SKM-1 treated with dmso at 0.1 percent for 144 hours (cell line): ENCODE data around the gene NIPAL3.
"Not testable (repeated sequence)": the region's sequence is repeated elsewhere in the genome, so short reads cannot be mapped to it uniquely, and the experiment has no call there.

Source experiments
- DNase-seq: peaks from one replicate; lab custom pipeline; 2025; ENCODE audit not compliant: unreplicated experiment; lab: John Stamatoyannopoulos, UW

The NIPAL3 gene

GRCh38 chr1:24421502-24421901 lies 5.9 kb downstream of the NIPAL3 start:
- DNase-seq, result no peak

DNA sequence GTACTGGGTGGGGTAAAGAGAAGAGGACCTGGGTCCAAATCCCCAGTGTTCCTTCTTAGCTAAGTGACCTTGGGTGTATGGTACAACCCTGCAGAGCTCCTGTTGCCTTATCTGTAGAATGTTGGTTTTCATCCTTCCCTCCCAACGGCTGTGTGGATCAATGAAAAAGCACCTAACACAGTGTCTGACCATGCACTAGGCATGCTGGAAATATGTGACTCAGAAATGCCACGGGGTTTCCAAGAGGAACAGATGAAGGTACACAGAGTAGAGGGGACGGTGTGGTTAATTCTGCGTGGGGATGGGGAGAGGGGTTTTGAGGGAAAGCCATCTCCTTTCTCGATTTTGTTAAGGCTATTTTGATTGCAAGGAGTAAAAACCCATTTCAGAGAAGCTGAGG lies 8.6 kb downstream of the NIPAL3 start:
- DNase-seq, result no peak

DNA sequence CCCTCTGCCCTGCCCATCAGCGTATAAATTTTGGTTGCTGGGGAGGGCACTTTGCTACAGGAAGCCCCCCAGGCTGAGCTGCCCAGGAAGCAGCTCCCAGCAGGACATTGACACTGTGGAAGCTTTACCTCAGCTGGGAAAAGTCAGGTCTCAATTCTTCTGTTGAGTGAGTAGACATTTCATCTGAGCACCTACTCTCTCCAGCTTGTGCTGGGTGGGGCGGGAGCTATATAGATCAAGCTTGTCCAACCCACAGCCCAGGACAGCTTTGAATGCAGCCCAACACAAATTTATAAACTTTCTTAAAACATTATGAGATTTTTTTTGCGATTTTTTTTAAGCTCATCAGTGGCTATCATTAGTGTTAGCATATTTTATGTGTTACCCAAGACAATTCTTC lies 9.4 kb downstream of the NIPAL3 start:
- no peak for DNase-seq

GRCh38 chr1:24425441-24425840 lies 9.8 kb downstream of the NIPAL3 start:
- DNase-seq, result no peak

- no peak for DNase-seq
Measured at GRCh38 chr1:24425922-24426321, 10.3 kb downstream of the NIPAL3 start.

- DNase-seq, result no peak
Measured at GRCh38 chr1:24426744-24427544, 11.3 kb downstream of the NIPAL3 start.

- DNase-seq, result no peak
Measured at GRCh38 chr1:24427545-24427862, 11.9 kb downstream of the NIPAL3 start.

GRCh38 chr1:24435782-24436365 lies 20.3 kb downstream of the NIPAL3 start:
- no peak for DNase-seq

- no peak for DNase-seq
Measured at GRCh38 chr1:24437631-24438396, 22.2 kb downstream of the NIPAL3 start.

DNA sequence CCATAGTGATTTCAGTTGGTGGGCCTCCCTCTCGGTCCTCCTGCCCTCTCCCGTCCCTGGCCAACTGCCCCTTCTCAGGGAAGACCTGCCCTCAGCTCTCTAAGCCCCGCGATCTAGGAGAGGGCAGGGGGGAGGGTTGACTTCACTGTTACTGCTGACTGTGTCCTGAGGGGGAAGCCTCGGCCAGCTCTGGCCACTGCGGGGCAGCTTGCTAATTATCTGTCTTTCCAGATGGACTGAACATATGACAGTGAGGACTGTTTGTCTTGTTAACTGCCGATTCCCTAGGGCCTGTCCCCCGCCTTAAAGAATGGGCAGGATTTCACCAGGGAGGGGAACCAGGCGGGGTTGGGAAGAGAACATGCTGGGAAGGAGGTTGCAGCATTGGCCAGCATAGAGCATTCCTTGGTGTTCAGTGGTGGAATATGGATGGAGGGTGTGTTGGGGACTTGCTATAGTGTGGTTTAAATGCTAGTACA lies 22.9 kb downstream of the NIPAL3 start:
- no peak for DNase-seq

GRCh38 chr1:24440436-24440835 lies 24.8 kb downstream of the NIPAL3 start:
- no peak for DNase-seq

- no peak for DNase-seq
Measured at GRCh38 chr1:24441480-24441879, 25.9 kb downstream of the NIPAL3 start.

DNA sequence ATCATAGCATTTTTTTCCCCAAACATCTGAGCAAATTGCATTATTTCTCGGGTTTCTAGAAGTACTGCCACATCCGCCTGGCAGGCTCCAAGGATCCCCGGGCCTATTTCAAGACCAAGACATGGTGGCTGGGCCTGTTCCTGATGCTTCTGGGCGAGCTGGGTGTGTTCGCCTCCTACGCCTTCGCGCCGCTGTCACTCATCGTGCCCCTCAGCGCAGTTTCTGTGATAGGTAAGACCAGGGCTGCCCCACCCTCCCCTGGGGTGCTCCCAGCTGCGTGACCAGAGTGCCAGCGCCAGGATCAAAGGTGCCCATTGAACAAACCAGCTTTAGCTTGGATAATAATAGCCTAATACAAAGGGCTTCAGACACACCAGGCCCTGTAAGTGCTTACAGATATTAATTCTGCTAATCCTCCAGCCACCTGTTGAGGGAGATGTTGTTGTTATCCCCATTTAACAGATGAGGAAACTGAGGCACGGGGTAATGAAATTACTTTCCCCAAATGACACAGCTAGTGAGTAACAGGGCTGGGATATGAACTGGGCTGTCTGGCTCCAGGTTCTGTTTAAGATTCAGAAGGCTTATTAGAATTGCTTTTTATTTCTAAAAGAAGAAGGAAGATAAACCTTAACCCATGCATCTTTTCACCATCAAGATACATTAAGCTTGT lies 26.5 kb downstream of the NIPAL3 start:
- DNase-seq, result no peak

DNA sequence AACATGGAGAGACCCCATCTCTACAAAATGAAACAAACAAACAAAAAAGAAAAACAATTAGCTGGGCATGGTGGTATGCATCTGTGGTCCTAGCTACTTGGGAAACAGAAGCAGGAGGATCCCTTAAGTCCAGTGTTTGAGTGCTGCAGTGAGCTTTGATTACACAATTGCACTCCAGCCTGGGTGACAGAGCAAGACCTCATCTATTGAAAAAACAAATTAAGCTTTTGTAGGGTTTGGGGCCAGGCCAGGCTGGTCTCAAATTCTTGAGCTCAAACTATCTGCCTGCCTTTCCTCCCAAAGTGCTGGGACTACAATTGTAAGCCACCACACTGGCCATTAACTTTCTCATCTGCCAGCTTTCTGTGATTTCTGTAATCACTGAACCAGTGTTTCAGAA lies 27.2 kb downstream of the NIPAL3 start:
- DNase-seq, result no peak

DNA sequence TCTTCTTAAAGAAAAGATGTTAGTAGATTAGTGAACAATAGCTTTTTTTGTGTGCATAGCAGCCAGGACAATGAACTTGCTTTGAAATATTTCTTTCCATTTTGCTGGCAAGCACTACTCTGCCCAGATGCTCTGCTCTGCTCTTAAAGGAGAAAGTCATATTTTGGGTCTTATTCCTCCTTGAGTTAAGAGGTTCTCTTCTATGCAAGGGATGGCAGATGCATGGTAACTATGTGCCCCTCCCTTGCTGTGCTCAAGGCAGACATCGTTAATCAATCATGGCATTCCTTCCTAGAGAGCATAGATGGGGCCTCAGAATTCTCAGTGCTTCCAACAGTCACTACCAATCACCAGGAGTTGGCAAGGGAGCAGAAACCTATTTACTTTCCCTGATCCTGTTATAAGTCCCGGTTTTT lies 27.6 kb downstream of the NIPAL3 start:
- DNase-seq, result no peak

DNA sequence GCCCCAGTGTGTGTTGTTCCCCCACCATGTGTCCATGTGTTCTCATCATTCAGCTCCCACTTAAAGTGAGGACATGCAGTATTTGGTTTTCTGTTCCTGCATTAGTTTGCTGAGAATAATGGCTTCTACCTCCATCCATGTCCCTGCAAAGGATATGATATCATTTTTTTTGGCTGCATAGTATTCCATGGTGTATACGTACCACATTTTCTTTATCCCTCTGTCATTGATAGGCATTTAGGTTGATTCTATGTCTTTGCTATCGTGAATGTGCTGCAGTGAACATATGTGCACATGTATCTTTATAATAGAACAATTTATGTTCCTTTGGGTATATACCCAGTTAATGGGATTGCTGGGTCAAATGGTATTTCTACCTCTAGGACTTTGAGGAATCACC lies 30.8 kb downstream of the NIPAL3 start:
- DNase-seq, result not testable (repeated sequence)

GRCh38 chr1:24450316-24450715 lies 34.7 kb downstream of the NIPAL3 start:
- no peak for DNase-seq

DNA sequence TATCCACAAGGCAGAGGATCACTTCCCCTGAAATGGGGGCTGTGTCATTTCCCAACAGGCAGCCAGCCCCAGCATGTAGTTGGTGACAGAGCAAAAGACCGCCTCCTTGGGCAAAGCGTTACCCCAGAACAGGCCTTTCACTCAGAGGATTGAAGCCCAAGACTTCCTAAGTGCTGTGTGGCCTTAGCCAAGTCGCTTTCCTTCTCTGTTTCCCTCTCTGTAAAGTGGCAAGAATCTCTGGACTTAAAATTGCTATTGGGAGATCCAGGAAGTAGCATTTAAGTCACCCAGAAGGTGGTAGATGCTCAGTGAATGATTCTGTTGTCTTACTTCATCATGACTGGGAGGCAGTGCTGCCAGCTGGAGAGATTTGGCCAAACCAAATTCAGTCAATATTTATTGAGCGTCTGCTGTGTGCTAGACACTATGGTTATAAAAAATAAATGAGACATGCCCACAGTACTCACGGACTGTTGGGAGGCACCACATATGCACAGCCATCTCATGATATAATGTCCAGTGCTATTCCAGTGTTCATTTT lies 35.3 kb downstream of the NIPAL3 start:
- no peak for DNase-seq

GRCh38 chr1:24451746-24452145 lies 36.1 kb downstream of the NIPAL3 start:
- no peak for DNase-seq

GRCh38 chr1:24452922-24453485 lies 37.4 kb downstream of the NIPAL3 start:
- no peak for DNase-seq

DNA sequence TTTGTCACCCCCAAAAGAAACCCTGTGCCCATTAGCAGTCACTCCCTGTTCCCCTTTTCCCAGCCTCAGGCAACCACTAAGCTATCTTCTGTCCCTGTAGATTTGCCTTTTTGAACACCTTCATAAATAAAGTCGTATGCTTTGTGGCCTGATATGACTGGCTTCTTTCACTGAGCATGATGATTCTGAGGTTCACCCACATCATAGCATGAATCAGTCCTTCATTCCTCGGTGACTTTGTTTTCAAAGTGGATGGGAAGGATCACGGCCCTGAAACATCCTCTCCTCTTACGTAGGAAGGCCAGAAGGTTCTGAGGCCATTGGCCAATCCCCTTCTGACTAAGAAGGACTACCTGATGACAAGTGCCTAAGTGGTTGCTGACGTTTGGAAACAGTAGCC lies 39.1 kb downstream of the NIPAL3 start:
- no peak for DNase-seq
